GM10248 (cell line): Measurements from ENCODE around the gene RNU7-1.

ENCODE experiments used
- CTCF ChIA-PET: fragments of 300-600 bp; sonication (Branson Sonifier 250); formaldehyde crosslinking; extraction: SDS; loops from one replicate; lab custom pipeline; 2021; ENCODE audit warnings: antibody characterized with exemption; lab: Yijun Ruan, JAX
- POLR2A ChIA-PET: fragments of 350-650 bp; sonication (Branson Sonifier 250); formaldehyde crosslinking; extraction: SDS; loops from one replicate; lab custom pipeline; 2020; ENCODE audit warnings: antibody characterized with exemption; lab: Yijun Ruan, JAX
- DNase-seq: peaks from one replicate; pipeline ENCODE4 v3.0.0; 2012; ENCODE audit errors: extremely low spot score
- TF ChIP-seq, protein P1 (sequence below): IDR thresholded peaks from 2 replicates; pipeline ENCODE4 v1.5.1; 2012; ENCODE audit warnings: mild to moderate bottlenecking, low read depth; ENCODE audit errors: extremely low read depth, missing control alignments, control extremely low read depth

The RNU7-1 gene

DNA sequence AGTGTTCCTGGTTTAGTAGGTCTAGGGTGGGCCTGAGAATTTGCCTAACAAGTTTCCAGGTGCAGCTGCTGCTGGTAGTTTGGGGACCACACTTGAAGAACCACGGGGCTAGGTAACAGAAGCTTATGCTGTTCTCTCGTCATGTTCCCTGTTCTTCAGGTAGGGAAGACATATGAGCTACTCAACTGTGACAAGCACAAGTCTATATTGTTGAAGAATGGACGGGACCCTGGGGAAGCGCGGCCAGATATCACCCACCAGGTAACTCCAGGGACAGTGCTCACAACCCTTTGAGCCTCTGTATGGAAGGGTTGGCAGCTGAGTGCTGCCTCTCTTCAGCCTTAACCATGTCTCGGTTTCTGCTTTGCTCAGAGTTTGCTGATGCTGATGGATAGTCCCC is 30.6 kb downstream of the RNU7-1 start:
- DNase-seq = no peak
- CTCF ChIA-PET = interaction anchor here (0.9 to 3.5 kb wide), 9 partner anchors 9 to 139 kb away, joined by 4 to 17 read pairs (median 7); partner anchors contain the start of gene LPCAT3
- POLR2A ChIA-PET = no interaction called here
- TF ChIP-seq, protein P1, sequence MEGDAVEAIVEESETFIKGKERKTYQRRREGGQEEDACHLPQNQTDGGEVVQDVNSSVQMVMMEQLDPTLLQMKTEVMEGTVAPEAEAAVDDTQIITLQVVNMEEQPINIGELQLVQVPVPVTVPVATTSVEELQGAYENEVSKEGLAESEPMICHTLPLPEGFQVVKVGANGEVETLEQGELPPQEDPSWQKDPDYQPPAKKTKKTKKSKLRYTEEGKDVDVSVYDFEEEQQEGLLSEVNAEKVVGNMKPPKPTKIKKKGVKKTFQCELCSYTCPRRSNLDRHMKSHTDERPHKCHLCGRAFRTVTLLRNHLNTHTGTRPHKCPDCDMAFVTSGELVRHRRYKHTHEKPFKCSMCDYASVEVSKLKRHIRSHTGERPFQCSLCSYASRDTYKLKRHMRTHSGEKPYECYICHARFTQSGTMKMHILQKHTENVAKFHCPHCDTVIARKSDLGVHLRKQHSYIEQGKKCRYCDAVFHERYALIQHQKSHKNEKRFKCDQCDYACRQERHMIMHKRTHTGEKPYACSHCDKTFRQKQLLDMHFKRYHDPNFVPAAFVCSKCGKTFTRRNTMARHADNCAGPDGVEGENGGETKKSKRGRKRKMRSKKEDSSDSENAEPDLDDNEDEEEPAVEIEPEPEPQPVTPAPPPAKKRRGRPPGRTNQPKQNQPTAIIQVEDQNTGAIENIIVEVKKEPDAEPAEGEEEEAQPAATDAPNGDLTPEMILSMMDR = no peak

DNA sequence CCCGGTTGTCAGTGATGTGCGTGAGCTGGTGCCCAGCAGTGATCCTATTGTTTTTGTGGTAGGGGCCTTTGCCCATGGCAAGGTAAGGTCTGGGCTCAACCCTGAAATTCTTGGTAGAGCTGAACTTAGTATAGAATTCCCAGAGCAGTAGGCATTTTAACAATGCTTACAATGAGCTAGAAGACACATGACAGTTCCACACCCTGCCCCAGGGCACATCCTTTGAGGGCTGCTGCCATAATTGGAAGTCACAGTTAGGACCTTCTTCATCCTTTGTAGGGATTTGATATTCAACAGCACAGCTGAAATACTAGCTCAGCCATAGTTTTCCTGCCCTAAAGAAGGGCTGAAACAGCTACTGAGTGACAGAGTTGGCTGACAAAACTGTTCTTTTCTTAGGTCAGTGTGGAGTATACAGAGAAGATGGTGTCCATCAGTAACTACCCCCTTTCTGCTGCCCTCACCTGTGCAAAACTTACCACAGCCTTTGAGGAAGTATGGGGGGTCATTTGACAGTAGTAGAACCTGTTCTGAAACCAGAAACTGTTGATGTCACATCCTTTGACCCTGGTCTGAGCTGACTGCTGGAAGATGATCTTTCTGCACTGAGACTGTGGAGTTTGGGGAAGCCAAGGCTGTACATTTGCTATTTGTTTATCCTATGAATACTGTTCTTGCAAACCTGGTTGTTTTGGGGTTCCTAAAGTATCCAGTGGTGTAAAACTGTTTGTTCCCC is 31.8 kb downstream of the RNU7-1 start:
- no peak for DNase-seq
- CTCF ChIA-PET = interaction anchor here (0.8 to 3.5 kb wide), 12 partner anchors 7 to 221 kb away, joined by 3 to 17 read pairs (median 4); partner anchors contain the start of gene LPCAT3
- TF ChIP-seq, protein P1 = no peak
- POLR2A ChIA-PET = interaction anchor here (0.6 kb wide), 1 partner anchor 441 kb away, joined by 6 read pairs; the partner anchor contains the start of gene GAPDH

DNA sequence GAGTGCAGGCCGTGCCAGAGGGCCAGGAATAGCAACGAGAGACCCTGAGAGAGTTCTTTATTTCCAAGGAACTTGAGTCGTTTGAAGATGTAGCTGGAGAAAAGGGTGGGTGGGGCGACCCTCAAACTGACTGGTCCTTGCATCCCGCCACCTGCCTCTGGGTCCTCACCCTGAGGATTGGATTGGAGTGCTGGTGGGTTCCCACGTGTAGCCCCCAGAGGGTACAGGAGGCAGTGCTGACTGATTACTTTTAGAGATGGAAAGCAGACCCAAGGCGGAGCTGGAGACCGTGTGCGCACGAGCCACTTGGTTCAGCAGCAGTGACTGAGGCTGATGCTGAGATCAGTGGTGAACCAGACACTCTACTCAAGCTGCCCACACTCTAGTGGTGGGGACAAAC is 34.0 kb downstream of the RNU7-1 start:
- ChIA-PET CTCF (interaction anchor here (1.2 kb wide), 2 partner anchors 22 to 132 kb away, joined by 3 read pairs; no protein-coding TSS in a partner anchor), POLR2A (no interaction called here)
- TF ChIP-seq, protein P1 = no peak
- DNase-seq = no peak

DNA sequence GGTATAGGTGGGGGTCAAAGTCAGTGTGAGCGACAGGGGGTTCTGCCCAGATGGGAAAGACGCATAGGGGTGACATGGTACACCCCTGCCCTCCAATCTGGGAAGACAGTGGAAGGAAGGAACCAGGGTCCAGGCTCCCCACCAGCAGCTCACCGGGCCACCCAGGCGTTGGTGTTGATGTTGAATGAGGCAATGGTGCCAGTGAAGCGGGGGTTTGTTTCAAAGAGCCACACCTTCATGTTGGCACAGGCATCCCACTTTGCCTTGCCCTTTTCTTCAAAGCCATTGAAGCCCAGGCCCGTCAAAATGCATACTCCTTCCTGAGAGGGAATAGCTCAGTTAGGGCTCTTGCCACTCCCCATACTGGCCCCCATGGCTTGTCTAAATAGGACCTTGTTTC is 34.6 kb downstream of the RNU7-1 start:
- no peak for DNase-seq
- CTCF ChIA-PET = interaction anchor here (0.6 to 1.2 kb wide), 3 partner anchors 21 to 131 kb away, joined by 3 read pairs; partner anchors contain the start of gene SPSB2
- POLR2A ChIA-PET = no interaction called here
- TF ChIP-seq, protein P1 = no peak

DNA sequence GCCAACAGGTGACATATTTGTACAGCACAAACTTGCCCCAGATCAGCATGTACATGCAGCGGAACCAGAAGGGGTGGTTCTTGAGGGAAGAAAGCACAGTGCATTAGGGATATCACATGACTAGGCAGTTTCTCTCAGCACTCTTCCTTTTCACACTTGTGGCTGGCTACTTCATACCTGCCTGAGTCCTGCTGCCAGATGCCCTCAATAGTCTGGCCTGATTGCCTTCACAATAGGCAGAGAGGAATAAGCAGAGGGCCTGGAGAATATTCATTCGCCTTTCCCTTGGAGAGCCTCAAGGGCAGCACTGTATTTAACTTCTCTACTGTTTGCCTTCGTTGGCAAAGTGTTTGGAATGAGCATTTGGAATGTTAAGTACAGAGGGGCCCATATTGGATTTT is 35.0 kb downstream of the RNU7-1 start:
- CTCF ChIA-PET = interaction anchor here (0.6 to 1.2 kb wide), 2 partner anchors 106 to 131 kb away, joined by 3 read pairs; partner anchors contain the start of gene SPSB2

DNA sequence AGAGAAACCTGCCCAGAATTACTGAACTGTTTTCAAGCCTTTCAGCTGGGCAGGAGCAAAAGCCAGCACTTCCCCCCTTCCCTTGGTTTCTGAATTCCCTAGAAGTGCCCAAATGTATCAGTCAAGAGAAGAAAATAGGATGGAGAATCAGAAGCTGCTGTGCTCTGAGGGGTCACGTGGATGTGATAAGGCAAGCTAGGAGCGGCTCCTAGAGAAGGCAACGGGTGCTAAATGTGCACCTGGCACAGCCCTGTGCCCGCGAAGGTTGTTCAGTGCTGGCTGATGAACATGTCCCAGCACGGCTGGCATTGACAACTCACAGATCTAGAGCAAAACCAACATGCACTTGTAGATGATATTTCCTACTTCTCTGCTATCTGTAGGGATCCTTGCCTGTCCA is 35.4 kb downstream of the RNU7-1 start:
- CTCF ChIA-PET = interaction anchor here (0.6 kb wide), 1 partner anchor 106 kb away, joined by 3 read pairs; the partner anchor contains the start of gene SPSB2
- TF ChIP-seq, protein P1 = no peak
- no peak for DNase-seq
- POLR2A ChIA-PET = no interaction called here

More for the DNA sequence above, 35.0 kb downstream of the RNU7-1 start:
- TF ChIP-seq, protein P1 = no peak
- POLR2A ChIA-PET = no interaction called here
- no peak for DNase-seq
